Endothelial cell of umbilical vein (primary cell): ENCODE data around the gene FRRS1L. TPM values are rescaled to one million over a fixed set of nuclear protein-coding genes. Genes with fewer than 3 reads are reported as not detected.
A peak's percentile ranks its signal among the peaks of the same experiment; 100 is the strongest.

Experiments used
- BruUV-seq: library from RNA; stranded (reverse); fragments of 400-500 nt; replicated peaks from 2 replicates; lab custom pipeline; 2021; lab: Mats Ljungman, UMichigan
- CTCF ChIA-PET: fragments of 300-600, 350-600 bp; sonication (Branson Sonifier 250); formaldehyde crosslinking; loops from one replicate; lab custom pipeline; 2021; ENCODE audit warnings: antibody characterized with exemption, inconsistent platforms; lab: Charles Lee
- POLR2A ChIA-PET: fragments of 300-600, 350-600 bp; sonication (Branson Sonifier 250); formaldehyde crosslinking; loops from one replicate; lab custom pipeline; 2021; ENCODE audit warnings: antibody characterized with exemption, inconsistent platforms; lab: Charles Lee
- DNase-seq: peaks from one replicate; pipeline ENCODE4 v3.0.0-alpha.2; 2011; ENCODE audit warnings: low read depth, low spot score
- FAIRE-seq: peaks from 2 replicates; lab custom pipeline; 2011; peaks lifted over from hg19 to GRCh38; lab: Jason Lieb, UNC
- H2AFZ ChIP-seq: 2 replicates; pipeline ENCODE4 v1.6.0; 2012; ENCODE audit warnings: low read depth, low read length, control low read depth, inconsistent platforms
- H3K27ac ChIP-seq: 2 replicates; pipeline ENCODE4 v1.5.1; 2011; ENCODE audit warnings: low read depth, mild to moderate bottlenecking, control low read depth, low read length, moderate library complexity; ENCODE audit not compliant: insufficient read depth
- H3K27me3 ChIP-seq, 2 experiments: 2 replicates each; pipeline versions ENCODE4 v1.6.0 to v1.6.1; 2011; ENCODE audit warnings: low read length in 2 of 2, mixed read lengths in 1 of 2; ENCODE audit not compliant: control insufficient read depth in 2 of 2, insufficient read depth in 2 of 2
- H3K36me3 ChIP-seq, 2 experiments: 2 replicates in 1 of 2; 3 replicates in 1 of 2; pipeline ENCODE4 v1.5.1; 2011; ENCODE audit warnings: low read length in 2 of 2, mild to moderate bottlenecking in 1 of 2, moderate library complexity in 1 of 2; ENCODE audit not compliant: control insufficient read depth in 2 of 2, insufficient read depth in 2 of 2; ENCODE audit errors: extremely low read depth in 1 of 2
- H3K4me1 ChIP-seq: 3 replicates; pipeline ENCODE4 v1.5.1; 2011; ENCODE audit warnings: mild to moderate bottlenecking, low read length; ENCODE audit not compliant: control insufficient read depth, insufficient read depth; ENCODE audit errors: extremely low read depth
- H3K4me2 ChIP-seq: 2 replicates; pipeline ENCODE4 v1.6.1; 2011; ENCODE audit warnings: low read length, control low read depth, mixed read lengths; ENCODE audit not compliant: insufficient read depth
- H3K4me3 ChIP-seq, 3 experiments: fragments of 200-600 bp in 1 of 3; sonication (generic), shearing (Covaris generic) in 1 of 3; replicated peaks in 1 of 3; 2 replicates each; pipeline ENCODE4 v1.5.1; 2011 to 2016; ENCODE audit warnings: control low read depth in 3 of 3, low read length in 3 of 3, mild to moderate bottlenecking in 2 of 3, inconsistent platforms in 1 of 3, low read depth in 1 of 3, moderate library complexity in 1 of 3; ENCODE audit not compliant: insufficient read depth in 1 of 3
- H3K79me2 ChIP-seq: 2 replicates; pipeline ENCODE4 v1.6.0; 2012; ENCODE audit warnings: low read length, inconsistent platforms; ENCODE audit not compliant: control insufficient read depth, insufficient read depth
- H3K9ac ChIP-seq: replicated peaks from 2 replicates; pipeline ENCODE3; 2011; ENCODE audit warnings: low read length, control low read depth; ENCODE audit not compliant: insufficient read depth; ENCODE audit errors: extremely low read depth
- H3K9me1 ChIP-seq: replicated peaks from 3 replicates; pipeline ENCODE4 v1.6.0; 2011; ENCODE audit warnings: mild to moderate bottlenecking, low read length; ENCODE audit not compliant: control insufficient read depth, insufficient read depth; ENCODE audit errors: extremely low read depth
- H3K9me3 ChIP-seq: replicated peaks from 2 replicates; pipeline ENCODE4 v1.5.1; 2012; ENCODE audit warnings: low read length, inconsistent platforms; ENCODE audit not compliant: control insufficient read depth, insufficient read depth
- H4K20me1 ChIP-seq: replicated peaks from 2 replicates; pipeline ENCODE3; 2011; ENCODE audit warnings: mild to moderate bottlenecking, low read length; ENCODE audit not compliant: control insufficient read depth, insufficient read depth; ENCODE audit errors: extremely low read depth
- EZH2 ChIP-seq: IDR thresholded peaks from 2 replicates; pipeline ENCODE4 v1.6.1; 2012; ENCODE audit warnings: borderline replicate concordance, low read depth, mild to moderate bottlenecking, moderate library complexity, low read length, inconsistent platforms; ENCODE audit not compliant: severe bottlenecking
- FOS ChIP-seq: IDR thresholded peaks from 2 replicates; pipeline ENCODE4 v1.6.1; 2011; ENCODE audit warnings: mild to moderate bottlenecking, low read length, moderate library complexity, borderline replicate concordance; ENCODE audit not compliant: insufficient read depth
- GATA2 ChIP-seq: IDR thresholded peaks from 2 replicates; pipeline ENCODE4 v1.7.0; 2011; ENCODE audit warnings: low read depth, mild to moderate bottlenecking, moderate library complexity, mixed read lengths, low read length; ENCODE audit not compliant: insufficient read length, insufficient read depth
- JUN ChIP-seq: IDR thresholded peaks from 2 replicates; pipeline ENCODE4 v1.6.1; 2011; ENCODE audit warnings: borderline replicate concordance, low read depth; ENCODE audit not compliant: insufficient read length, insufficient read depth
- MYC ChIP-seq: IDR thresholded peaks from one replicate; pipeline ENCODE4 v1.6.1; 2011; ENCODE audit warnings: mild to moderate bottlenecking, low read depth, low read length
- POLR2A ChIP-seq: IDR thresholded peaks from 2 replicates; pipeline ENCODE4 v1.6.1; 2012; ENCODE audit warnings: low read depth, mild to moderate bottlenecking, control low read depth, low read length
- POLR2AphosphoS5 ChIP-seq: IDR thresholded peaks from 2 replicates; pipeline ENCODE4 v1.6.1; 2012; ENCODE audit warnings: low read depth, mild to moderate bottlenecking, control low read depth, low read length, moderate library complexity; ENCODE audit not compliant: insufficient read depth
- dilution Hi-C: fragments of 300-500 bp; cut with MboI; formaldehyde crosslinking; loops from one replicate; pipeline ENCODE4 v1.15.0; 2019; ENCODE audit warnings: low sequenced_read_pairs; ENCODE audit not compliant: extremely low pct_ligation_motif_present
- intact Hi-C: fragments of 100-400 bp; cut with micrococcal nuclease; formaldehyde crosslinking; loops from one replicate; pipeline ENCODE4 v1.10.0; 2022
- polyA plus RNA-seq, 4 experiments: library from polyadenylated mRNA; depleted of rRNA in 3 of 4; stranded (reverse) in 3 of 4; unstranded in 1 of 4; fragments of >200 nt; gene quantifications; 2 replicates each; pipeline versions ENCODE4 v1.2.1 to v1.2.3, GENCODE V29; 2011 to 2012; ENCODE audit warnings: missing spikeins in 1 of 4
- total RNA-seq: library from RNA; stranded (reverse); gene quantifications from 2 replicates; pipeline ENCODE4 v1.2.3, GENCODE V29; 2021
- TF ChIP-seq, protein P1 (sequence below): IDR thresholded peaks from 2 replicates; pipeline ENCODE4 v1.6.1; 2011; ENCODE audit not compliant: insufficient read depth, insufficient read length
- TF ChIP-seq, protein P2 (sequence below), 2 donors: IDR thresholded peaks; 1 replicate in 1 of 2; 2 replicates in 1 of 2; pipeline ENCODE4 v1.5.1; 2011; ENCODE audit warnings: low read length in 2 of 2, mild to moderate bottlenecking in 2 of 2, moderate library complexity in 2 of 2, control low read depth in 1 of 2, inconsistent platforms in 1 of 2, low read depth in 1 of 2; ENCODE audit not compliant: insufficient read depth in 1 of 2; ENCODE audit errors: extremely low read depth in 1 of 2

FRRS1L gene
- total and polyA plus RNA-seq, 2 donors (not counting 3 experiments of a cell fraction or from before 2014, with no cell fraction given): not detected

DNA sequence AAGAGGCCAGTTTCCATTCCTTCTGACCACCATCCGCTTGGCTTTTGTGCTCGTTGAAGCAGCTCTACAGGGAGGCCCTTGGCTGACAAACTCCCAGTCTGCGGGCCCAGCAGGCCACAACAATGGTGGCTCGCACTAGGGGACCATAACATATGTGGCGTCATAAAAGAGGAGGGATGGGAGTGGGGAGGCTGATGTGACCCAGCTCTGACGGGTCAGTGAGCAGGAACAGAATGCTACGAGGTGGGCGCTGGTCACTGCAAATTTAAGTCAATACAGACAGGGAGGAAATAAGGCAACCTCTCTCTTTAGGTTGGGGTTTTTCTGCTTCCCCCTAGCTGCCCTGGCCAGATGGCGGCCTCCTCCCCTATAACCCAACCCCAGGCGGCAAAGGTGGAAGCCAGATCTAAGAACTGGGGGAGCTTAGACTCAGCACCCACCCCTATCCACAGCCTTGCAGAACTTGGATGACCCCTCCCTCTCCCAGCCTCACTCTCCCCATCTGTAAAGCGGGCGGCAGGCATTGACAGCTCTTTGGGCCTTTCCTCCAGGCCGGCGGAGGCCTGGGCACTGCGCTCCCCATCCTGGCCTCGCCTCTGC lies 778 bp downstream of the FRRS1L start:
- no peaks in the 10 kb centered on the region for H3K9me1 ChIP-seq
- intact Hi-C loops (no loop called here), dilution Hi-C loops (no loop called here)
- FAIRE-seq (no peak), DNase-seq (no peak)
- no TSS peak for BruUV-seq
- no peak overlapping the region for H3K27ac ChIP-seq
- no peaks in the 10 kb centered on the region for H3K36me3 ChIP-seq
- POLR2A ChIA-PET: no interaction called here
- peak; percentile 53 for TF ChIP-seq EZH2
- TF ChIP-seq, protein P1, sequence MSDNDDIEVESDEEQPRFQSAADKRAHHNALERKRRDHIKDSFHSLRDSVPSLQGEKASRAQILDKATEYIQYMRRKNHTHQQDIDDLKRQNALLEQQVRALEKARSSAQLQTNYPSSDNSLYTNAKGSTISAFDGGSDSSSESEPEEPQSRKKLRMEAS: no peak
- H3K9ac ChIP-seq: no peak overlapping the region
- H3K79me2 ChIP-seq: no peaks in the 10 kb centered on the region
- no peak overlapping the region for H2AFZ ChIP-seq
- H4K20me1 ChIP-seq: no peaks in the 10 kb centered on the region
- CTCF ChIA-PET: interaction anchor here (0.5 to 1.7 kb wide), 3 partner anchors 14 to 319 kb away, joined by 3 to 6 read pairs (median 4); no protein-coding TSS in a partner anchor
- H3K9me3 ChIP-seq: no peaks in the 10 kb centered on the region
- no peak overlapping the region for H3K4me3 ChIP-seq
- no peak overlapping the region for H3K4me2 ChIP-seq
- no peaks in the 10 kb centered on the region for H3K4me1 ChIP-seq
- H3K27me3 ChIP-seq: peaks cover 31 to 33% of the 10 kb centered on the region in 2 experiments

DNA sequence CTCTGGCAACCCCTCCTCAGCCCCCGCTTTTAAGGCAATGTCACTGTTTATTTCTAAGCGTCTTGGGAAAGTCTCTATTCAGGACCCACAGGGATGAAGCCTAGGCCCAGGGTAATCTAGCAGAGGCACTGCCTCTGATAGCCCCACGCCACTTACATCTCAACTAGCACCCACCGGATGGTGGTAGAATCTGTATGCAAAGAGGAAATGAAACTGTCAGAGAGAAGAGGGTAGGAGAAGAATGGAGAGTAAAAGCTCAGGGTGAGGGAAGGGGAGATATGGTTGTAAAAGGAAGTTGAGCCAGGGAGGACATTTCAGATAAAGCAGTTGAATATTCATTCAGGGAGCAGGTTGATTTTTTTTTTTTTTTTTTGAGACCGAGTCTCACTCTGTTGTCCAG lies 3.0 kb downstream of the FRRS1L start:
- Histone ChIP-seq H4K20me1 (no peaks in the 10 kb centered on the region), H3K36me3 (no peaks in the 10 kb centered on the region), H3K27me3 (peaks cover 31 to 33% of the 10 kb centered on the region in 2 experiments), H3K27ac (no peak overlapping the region), H3K9me3 (no peaks in the 10 kb centered on the region), H3K79me2 (no peaks in the 10 kb centered on the region), H3K9ac (no peak overlapping the region), H3K4me2 (no peak overlapping the region), H3K4me1 (no peaks in the 10 kb centered on the region), H3K9me1 (no peaks in the 10 kb centered on the region), H2AFZ (no peak overlapping the region), H3K4me3 (no peak overlapping the region)
- no peak for FAIRE-seq
- ChIA-PET POLR2A (no interaction called here), CTCF (no interaction called here)
- no peak for DNase-seq
- intact Hi-C loops (no loop called here), dilution Hi-C loops (no loop called here)
- TF ChIP-seq, protein P1: no peak
- TF ChIP-seq POLR2A (no peak), FOS (no peak), JUN (no peak), GATA2 (no peak), EZH2 (no peak), POLR2AphosphoS5 (no peak), MYC (no peak)
- TF ChIP-seq, protein P2, sequence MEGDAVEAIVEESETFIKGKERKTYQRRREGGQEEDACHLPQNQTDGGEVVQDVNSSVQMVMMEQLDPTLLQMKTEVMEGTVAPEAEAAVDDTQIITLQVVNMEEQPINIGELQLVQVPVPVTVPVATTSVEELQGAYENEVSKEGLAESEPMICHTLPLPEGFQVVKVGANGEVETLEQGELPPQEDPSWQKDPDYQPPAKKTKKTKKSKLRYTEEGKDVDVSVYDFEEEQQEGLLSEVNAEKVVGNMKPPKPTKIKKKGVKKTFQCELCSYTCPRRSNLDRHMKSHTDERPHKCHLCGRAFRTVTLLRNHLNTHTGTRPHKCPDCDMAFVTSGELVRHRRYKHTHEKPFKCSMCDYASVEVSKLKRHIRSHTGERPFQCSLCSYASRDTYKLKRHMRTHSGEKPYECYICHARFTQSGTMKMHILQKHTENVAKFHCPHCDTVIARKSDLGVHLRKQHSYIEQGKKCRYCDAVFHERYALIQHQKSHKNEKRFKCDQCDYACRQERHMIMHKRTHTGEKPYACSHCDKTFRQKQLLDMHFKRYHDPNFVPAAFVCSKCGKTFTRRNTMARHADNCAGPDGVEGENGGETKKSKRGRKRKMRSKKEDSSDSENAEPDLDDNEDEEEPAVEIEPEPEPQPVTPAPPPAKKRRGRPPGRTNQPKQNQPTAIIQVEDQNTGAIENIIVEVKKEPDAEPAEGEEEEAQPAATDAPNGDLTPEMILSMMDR (IDR thresholded peaks at IDR 0.05; ENCODE audit: extremely low read depth in 1 of 2, insufficient read depth in 1 of 2, low read depth in 1 of 2, low read length in 2 of 2): no peak
- BruUV-seq: no TSS peak
